Cortex of kidney (tissue), 1 donor: ENCODE results near the gene DPPA2.

ENCODE experiments used
- DNase-seq: peaks from one replicate; lab custom pipeline; 2025; lab: John Stamatoyannopoulos, UW

Gene DPPA2

GRCh38 chr3:109325109-109325508 lies 8.8 kb upstream of the DPPA2 start:
- no peak for DNase-seq

- no peak for DNase-seq
Observed at GRCh38 chr3:109313061-109313460, 3.3 kb downstream of the DPPA2 start.

- no peak for DNase-seq
Observed at GRCh38 chr3:109297496-109297895, 18.8 kb downstream of the DPPA2 start.

GRCh38 chr3:109284071-109284470 lies 32.2 kb downstream of the DPPA2 start:
- DNase-seq: no peak

GRCh38 chr3:109278546-109278945 lies 37.8 kb downstream of the DPPA2 start:
- no peak for DNase-seq

GRCh38 chr3:109278141-109278540 lies 38.2 kb downstream of the DPPA2 start:
- DNase-seq: no peak

GRCh38 chr3:109275702-109276293 lies 40.5 kb downstream of the DPPA2 start:
- no peak for DNase-seq

GRCh38 chr3:109270779-109271178 lies 45.5 kb downstream of the DPPA2 start:
- no peak for DNase-seq

GRCh38 chr3:109269577-109270275 lies 46.6 kb downstream of the DPPA2 start:
- no peak for DNase-seq

GRCh38 chr3:109268181-109268580 lies 48.1 kb downstream of the DPPA2 start:
- DNase-seq: no peak

GRCh38 chr3:109265295-109265694 lies 51.0 kb downstream of the DPPA2 start:
- no peak for DNase-seq

GRCh38 chr3:109257269-109257668 lies 59.0 kb downstream of the DPPA2 start:
- DNase-seq: no peak

- DNase-seq: no peak
Observed at GRCh38 chr3:109254770-109255169, 61.5 kb downstream of the DPPA2 start.

- no peak for DNase-seq
Observed at GRCh38 chr3:109252641-109253040, 63.7 kb downstream of the DPPA2 start.
